HepG2 (cell line): ENCODE measurements around the gene C2orf92. TPM values are rescaled to one million over a fixed set of nuclear protein-coding genes. Genes with fewer than 3 reads are reported as not detected.
A peak's percentile ranks its signal among the peaks of the same experiment; 100 is the strongest.

ENCODE experiments used
- ATRX ChIP-seq: sonication (generic); formaldehyde crosslinking; IDR thresholded peaks from 2 replicates; pipeline ENCODE4 v1.4.0; 2020; ENCODE audit warnings: missing genetic modification reagents, borderline replicate concordance
- DMAP1 ChIP-seq: IDR thresholded peaks from 2 replicates; pipeline ENCODE4 v1.6.1; 2016
- EP300 ChIP-seq, 3 experiments: sonication (generic) in 1 of 3; formaldehyde crosslinking in 1 of 3; IDR thresholded peaks; 2 replicates each; pipeline versions ENCODE4 v1.5.1 to v1.6.1; 2011 to 2020; ENCODE audit warnings: low read depth in 2 of 3, low read length in 2 of 3, borderline replicate concordance in 1 of 3, improper control_type of control experiment in 1 of 3, mild to moderate bottlenecking in 1 of 3, missing genetic modification reagents in 1 of 3, moderate library complexity in 1 of 3
- FOSL2 ChIP-seq: sonication (generic); formaldehyde crosslinking; IDR thresholded peaks from 2 replicates; pipeline ENCODE4 v1.4.0; 2020; ENCODE audit warnings: missing genetic modification reagents
- HES4 ChIP-seq: sonication (generic); formaldehyde crosslinking; IDR thresholded peaks from 2 replicates; pipeline ENCODE4 v1.9.0; 2021; ENCODE audit warnings: mild to moderate bottlenecking, missing genetic modification reagents, borderline replicate concordance
- KMT2B ChIP-seq: IDR thresholded peaks from 2 replicates; pipeline ENCODE4 v1.6.1; 2016; ENCODE audit warnings: missing genetic modification reagents, missing compliant biosample characterization
- PHF8 ChIP-seq: sonication (generic); formaldehyde crosslinking; IDR thresholded peaks from 2 replicates; pipeline ENCODE4 v1.5.0; 2020; ENCODE audit warnings: missing genetic modification reagents
- ZNF30 ChIP-seq: sonication (generic); formaldehyde crosslinking; IDR thresholded peaks from 2 replicates; pipeline ENCODE4 v1.5.0; 2020; ENCODE audit warnings: mild to moderate bottlenecking, missing genetic modification reagents
- ZNF331 ChIP-seq: sonication (generic); formaldehyde crosslinking; IDR thresholded peaks from 2 replicates; pipeline ENCODE4 v1.4.0; 2020; ENCODE audit warnings: missing genetic modification reagents
- ZNF660 ChIP-seq: sonication (generic); formaldehyde crosslinking; IDR thresholded peaks from 2 replicates; pipeline ENCODE4 v1.5.1; 2020; ENCODE audit warnings: mild to moderate bottlenecking, low read depth, missing genetic modification reagents, borderline replicate concordance
- ZSCAN20 ChIP-seq: sonication (generic); formaldehyde crosslinking; IDR thresholded peaks from 2 replicates; pipeline ENCODE4 v1.4.0; 2020; ENCODE audit warnings: missing genetic modification reagents, mild to moderate bottlenecking, borderline replicate concordance
- polyA plus RNA-seq, 8 experiments: library from polyadenylated mRNA; depleted of rRNA in 3 of 8; stranded (reverse) in 7 of 8; unstranded in 1 of 8; fragments of >200 nt; fragmentation: Illumina TruSeq in 4 of 8; extraction: Trizol in 4 of 8; gene quantifications; 2 replicates each; pipeline versions ENCODE4 v1.2.1 to v1.2.3, GENCODE V29; 2011 to 2016; ENCODE audit warnings: low read depth in 4 of 8, missing spikeins in 1 of 8, mixed read lengths in 1 of 8; ENCODE audit not compliant: insufficient read depth in 1 of 8
- total RNA-seq, 5 experiments: library from RNA; depleted of rRNA; stranded (reverse); fragments of >200 nt; fragmentation: Illumina TruSeq; extraction: Trizol; gene quantifications; 2 replicates each; pipeline ENCODE4 v1.2.3, GENCODE V29; 2016; ENCODE audit warnings: low read depth in 1 of 5
- TF ChIP-seq, protein P1 (sequence below): sonication (generic); formaldehyde crosslinking; IDR thresholded peaks from 2 replicates; pipeline ENCODE4 v1.8.0; 2022; ENCODE audit warnings: mild to moderate bottlenecking, missing genetic modification reagents; ENCODE audit not compliant: insufficient replicate concordance
- TF ChIP-seq, protein P2 (sequence below): IDR thresholded peaks from 2 replicates; pipeline ENCODE4 v1.6.1; 2016; ENCODE audit warnings: low read depth
- TF ChIP-seq, protein P3 (sequence below): IDR thresholded peaks from 2 replicates; pipeline ENCODE4 v1.6.1; 2016; ENCODE audit warnings: mild to moderate bottlenecking
- TF ChIP-seq, protein P4 (sequence below): sonication (generic); formaldehyde crosslinking; IDR thresholded peaks from 2 replicates; pipeline ENCODE4 v1.8.1; 2022; ENCODE audit warnings: low read depth, mild to moderate bottlenecking, missing genetic modification reagents
- TF ChIP-seq, protein P5 (sequence below): IDR thresholded peaks from 2 replicates; pipeline ENCODE4 v1.6.1; 2016; ENCODE audit warnings: mild to moderate bottlenecking, missing biosample characterization, missing genetic modification reagents
- TF ChIP-seq, protein P6 (sequence below): sonication (generic); formaldehyde crosslinking; IDR thresholded peaks from 2 replicates; pipeline ENCODE4 v1.4.0; 2020; ENCODE audit warnings: missing genetic modification reagents, borderline replicate concordance

C2orf92 gene
- total and polyA plus RNA-seq, 2 of the 13 experiments (the other 11 are each of a cell fraction or from before 2014, with no cell fraction given) = 4.9 to 5.0 TPM

DNA sequence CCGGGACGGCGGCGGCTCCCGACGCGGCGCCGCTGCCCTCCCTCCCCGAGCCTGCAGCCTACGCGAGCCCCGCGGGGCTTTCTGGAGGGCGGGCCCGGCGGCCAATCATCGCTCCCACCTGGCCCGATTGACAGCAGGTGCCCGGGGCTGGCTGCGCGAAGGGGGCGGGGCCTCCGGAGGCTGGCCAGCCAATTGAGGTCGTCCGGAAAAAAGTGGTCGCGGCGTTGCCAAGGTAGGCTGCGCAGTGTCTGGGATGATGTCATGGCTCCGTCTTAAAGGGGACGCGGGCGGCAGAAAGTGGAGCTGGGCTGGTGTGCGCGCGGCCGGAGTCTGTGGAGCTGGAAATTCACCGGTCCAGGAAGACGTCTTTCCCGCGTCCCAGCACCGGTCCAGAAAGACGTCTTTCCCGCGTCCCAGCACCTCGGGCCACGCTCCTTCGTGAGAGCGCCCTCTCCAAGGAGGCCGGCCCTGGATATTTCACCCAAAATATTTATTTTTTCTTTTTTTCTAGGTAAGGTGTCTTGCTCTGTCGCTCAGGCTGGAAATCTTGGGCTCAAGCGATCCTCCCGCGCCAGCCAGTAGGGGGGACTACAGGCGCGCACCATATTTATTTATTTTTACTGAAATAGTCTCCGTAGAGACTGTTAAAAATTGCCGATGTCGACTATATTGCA lies 5.4 kb upstream of the C2orf92 start, which contains the start of gene ACTR1B (continued):
- TF ChIP-seq, protein P1, sequence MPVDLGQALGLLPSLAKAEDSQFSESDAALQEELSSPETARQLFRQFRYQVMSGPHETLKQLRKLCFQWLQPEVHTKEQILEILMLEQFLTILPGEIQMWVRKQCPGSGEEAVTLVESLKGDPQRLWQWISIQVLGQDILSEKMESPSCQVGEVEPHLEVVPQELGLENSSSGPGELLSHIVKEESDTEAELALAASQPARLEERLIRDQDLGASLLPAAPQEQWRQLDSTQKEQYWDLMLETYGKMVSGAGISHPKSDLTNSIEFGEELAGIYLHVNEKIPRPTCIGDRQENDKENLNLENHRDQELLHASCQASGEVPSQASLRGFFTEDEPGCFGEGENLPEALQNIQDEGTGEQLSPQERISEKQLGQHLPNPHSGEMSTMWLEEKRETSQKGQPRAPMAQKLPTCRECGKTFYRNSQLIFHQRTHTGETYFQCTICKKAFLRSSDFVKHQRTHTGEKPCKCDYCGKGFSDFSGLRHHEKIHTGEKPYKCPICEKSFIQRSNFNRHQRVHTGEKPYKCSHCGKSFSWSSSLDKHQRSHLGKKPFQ (CRISPR knock-in tag) = peak; percentile 12
- TF ChIP-seq, protein P2, sequence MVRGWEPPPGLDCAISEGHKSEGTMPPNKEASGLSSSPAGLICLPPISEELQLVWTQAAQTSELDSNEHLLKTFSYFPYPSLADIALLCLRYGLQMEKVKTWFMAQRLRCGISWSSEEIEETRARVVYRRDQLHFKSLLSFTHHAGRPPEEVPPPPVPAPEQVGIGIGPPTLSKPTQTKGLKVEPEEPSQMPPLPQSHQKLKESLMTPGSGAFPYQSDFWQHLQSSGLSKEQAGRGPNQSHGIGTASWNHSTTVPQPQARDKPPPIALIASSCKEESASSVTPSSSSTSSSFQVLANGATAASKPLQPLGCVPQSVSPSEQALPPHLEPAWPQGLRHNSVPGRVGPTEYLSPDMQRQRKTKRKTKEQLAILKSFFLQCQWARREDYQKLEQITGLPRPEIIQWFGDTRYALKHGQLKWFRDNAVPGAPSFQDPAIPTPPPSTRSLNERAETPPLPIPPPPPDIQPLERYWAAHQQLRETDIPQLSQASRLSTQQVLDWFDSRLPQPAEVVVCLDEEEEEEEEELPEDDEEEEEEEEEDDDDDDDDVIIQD (CRISPR knock-in tag) = peak; percentile 50; the same call in 1 of the 2 replicates
- no peak for TF ChIP-seq ATRX (CRISPR knock-in tag)
- TF ChIP-seq EP300 (IDR thresholded peaks at IDR 0.05; ENCODE audit: low read depth in 2 of 2, low read length in 2 of 2) = peak in 1 of 2 experiments; percentile 26; a peak in 1 of 4 replicates
- TF ChIP-seq EP300 (CRISPR knock-in tag; IDR thresholded peaks at IDR 0.05; ENCODE audit: borderline replicate concordance) = no peak
- TF ChIP-seq ZNF30 (CRISPR knock-in tag) = no peak
- TF ChIP-seq HES4 (CRISPR knock-in tag) = 0 out of 2 replicates have a peak, but pooled peaks have one; percentile 64
- TF ChIP-seq, protein P3, sequence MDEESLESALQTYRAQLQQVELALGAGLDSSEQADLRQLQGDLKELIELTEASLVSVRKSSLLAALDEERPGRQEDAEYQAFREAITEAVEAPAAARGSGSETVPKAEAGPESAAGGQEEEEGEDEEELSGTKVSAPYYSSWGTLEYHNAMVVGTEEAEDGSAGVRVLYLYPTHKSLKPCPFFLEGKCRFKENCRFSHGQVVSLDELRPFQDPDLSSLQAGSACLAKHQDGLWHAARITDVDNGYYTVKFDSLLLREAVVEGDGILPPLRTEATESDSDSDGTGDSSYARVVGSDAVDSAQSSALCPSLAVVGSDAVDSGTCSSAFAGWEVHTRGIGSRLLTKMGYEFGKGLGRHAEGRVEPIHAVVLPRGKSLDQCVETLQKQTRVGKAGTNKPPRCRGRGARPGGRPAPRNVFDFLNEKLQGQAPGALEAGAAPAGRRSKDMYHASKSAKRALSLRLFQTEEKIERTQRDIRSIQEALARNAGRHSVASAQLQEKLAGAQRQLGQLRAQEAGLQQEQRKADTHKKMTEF (CRISPR knock-in tag) = peak; percentile 60
- TF ChIP-seq, protein P4, sequence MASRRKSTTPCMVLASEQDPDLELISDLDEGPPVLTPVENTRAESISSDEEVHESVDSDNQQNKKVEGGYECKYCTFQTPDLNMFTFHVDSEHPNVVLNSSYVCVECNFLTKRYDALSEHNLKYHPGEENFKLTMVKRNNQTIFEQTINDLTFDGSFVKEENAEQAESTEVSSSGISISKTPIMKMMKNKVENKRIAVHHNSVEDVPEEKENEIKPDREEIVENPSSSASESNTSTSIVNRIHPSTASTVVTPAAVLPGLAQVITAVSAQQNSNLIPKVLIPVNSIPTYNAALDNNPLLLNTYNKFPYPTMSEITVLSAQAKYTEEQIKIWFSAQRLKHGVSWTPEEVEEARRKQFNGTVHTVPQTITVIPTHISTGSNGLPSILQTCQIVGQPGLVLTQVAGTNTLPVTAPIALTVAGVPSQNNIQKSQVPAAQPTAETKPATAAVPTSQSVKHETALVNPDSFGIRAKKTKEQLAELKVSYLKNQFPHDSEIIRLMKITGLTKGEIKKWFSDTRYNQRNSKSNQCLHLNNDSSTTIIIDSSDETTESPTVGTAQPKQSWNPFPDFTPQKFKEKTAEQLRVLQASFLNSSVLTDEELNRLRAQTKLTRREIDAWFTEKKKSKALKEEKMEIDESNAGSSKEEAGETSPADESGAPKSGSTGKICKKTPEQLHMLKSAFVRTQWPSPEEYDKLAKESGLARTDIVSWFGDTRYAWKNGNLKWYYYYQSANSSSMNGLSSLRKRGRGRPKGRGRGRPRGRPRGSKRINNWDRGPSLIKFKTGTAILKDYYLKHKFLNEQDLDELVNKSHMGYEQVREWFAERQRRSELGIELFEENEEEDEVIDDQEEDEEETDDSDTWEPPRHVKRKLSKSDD (CRISPR knock-in tag) = 0 out of 2 replicates have a peak, but pooled peaks have one; percentile 61
- no peak for TF ChIP-seq ZSCAN20 (CRISPR knock-in tag)
- TF ChIP-seq ZNF331 (CRISPR knock-in tag) = no peak
- peak; percentile 71 for TF ChIP-seq PHF8 (CRISPR knock-in tag)
- peak; percentile 74; the same call in 1 of the 2 replicates for TF ChIP-seq FOSL2 (CRISPR knock-in tag)
- TF ChIP-seq, protein P5, sequence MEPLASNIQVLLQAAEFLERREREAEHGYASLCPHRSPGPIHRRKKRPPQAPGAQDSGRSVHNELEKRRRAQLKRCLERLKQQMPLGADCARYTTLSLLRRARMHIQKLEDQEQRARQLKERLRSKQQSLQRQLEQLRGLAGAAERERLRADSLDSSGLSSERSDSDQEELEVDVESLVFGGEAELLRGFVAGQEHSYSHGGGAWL (CRISPR knock-in tag) = peak; percentile 86; the same call in 1 of the 2 replicates
- TF ChIP-seq KMT2B (CRISPR knock-in tag) = peak; percentile 58; the same call in 1 of the 2 replicates
- no peak for TF ChIP-seq ZNF660 (CRISPR knock-in tag)
- peak; percentile 55; the same call in 1 of the 2 replicates for TF ChIP-seq DMAP1 (CRISPR knock-in tag)
- TF ChIP-seq, protein P6, sequence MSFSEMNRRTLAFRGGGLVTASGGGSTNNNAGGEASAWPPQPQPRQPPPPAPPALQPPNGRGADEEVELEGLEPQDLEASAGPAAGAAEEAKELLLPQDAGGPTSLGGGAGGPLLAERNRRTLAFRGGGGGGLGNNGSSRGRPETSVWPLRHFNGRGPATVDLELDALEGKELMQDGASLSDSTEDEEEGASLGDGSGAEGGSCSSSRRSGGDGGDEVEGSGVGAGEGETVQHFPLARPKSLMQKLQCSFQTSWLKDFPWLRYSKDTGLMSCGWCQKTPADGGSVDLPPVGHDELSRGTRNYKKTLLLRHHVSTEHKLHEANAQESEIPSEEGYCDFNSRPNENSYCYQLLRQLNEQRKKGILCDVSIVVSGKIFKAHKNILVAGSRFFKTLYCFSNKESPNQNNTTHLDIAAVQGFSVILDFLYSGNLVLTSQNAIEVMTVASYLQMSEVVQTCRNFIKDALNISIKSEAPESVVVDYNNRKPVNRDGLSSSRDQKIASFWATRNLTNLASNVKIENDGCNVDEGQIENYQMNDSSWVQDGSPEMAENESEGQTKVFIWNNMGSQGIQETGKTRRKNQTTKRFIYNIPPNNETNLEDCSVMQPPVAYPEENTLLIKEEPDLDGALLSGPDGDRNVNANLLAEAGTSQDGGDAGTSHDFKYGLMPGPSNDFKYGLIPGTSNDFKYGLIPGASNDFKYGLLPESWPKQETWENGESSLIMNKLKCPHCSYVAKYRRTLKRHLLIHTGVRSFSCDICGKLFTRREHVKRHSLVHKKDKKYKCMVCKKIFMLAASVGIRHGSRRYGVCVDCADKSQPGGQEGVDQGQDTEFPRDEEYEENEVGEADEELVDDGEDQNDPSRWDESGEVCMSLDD (CRISPR knock-in tag) = 0 out of 2 replicates have a peak, but pooled peaks have one; percentile 41
